Measurements from ENCODE around the gene RNF220. TPM values are rescaled to one million over a fixed set of nuclear protein-coding genes. Genes with fewer than 3 reads are reported as not detected.

The RNF220 gene
- total and polyA plus RNA-seq, 2 experiments from 2014 or later, result 77.2 to 117 TPM

GRCh38 chr1:44568128-44568900 lies 163.3 kb downstream of the RNF220 start:
- TF ChIP-seq, protein P1, sequence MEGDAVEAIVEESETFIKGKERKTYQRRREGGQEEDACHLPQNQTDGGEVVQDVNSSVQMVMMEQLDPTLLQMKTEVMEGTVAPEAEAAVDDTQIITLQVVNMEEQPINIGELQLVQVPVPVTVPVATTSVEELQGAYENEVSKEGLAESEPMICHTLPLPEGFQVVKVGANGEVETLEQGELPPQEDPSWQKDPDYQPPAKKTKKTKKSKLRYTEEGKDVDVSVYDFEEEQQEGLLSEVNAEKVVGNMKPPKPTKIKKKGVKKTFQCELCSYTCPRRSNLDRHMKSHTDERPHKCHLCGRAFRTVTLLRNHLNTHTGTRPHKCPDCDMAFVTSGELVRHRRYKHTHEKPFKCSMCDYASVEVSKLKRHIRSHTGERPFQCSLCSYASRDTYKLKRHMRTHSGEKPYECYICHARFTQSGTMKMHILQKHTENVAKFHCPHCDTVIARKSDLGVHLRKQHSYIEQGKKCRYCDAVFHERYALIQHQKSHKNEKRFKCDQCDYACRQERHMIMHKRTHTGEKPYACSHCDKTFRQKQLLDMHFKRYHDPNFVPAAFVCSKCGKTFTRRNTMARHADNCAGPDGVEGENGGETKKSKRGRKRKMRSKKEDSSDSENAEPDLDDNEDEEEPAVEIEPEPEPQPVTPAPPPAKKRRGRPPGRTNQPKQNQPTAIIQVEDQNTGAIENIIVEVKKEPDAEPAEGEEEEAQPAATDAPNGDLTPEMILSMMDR (IDR thresholded peaks at IDR 0.05; ENCODE audit: poor library complexity), result no peak
- no peak for TF ChIP-seq EZH2phosphoT487 (IDR thresholded peaks at IDR 0.05; ENCODE audit: low read depth, severe bottlenecking, unreplicated experiment)
- H3K4me3 ChIP-seq, result no peak overlapping the region
- H3K27ac ChIP-seq, result no peak overlapping the region
- H2AFZ ChIP-seq, result no peak overlapping the region
- H3K4me1 ChIP-seq (ENCODE audit: insufficient read depth), result peaks cover 4% of the 10 kb centered on the region
- H3K79me2 ChIP-seq, result no peaks in the 10 kb centered on the region
- no peaks in the 10 kb centered on the region for H3K9me2 ChIP-seq (replicated peaks; ENCODE audit: insufficient read depth)
- H4K20me1 ChIP-seq (ENCODE audit: insufficient read depth, poor library complexity, severe bottlenecking), result no peaks in the 10 kb centered on the region
- H3K9me3 ChIP-seq (ENCODE audit: low read depth), result no peaks in the 10 kb centered on the region
- WGBS (ENCODE audit: low lambda C conversion rate, missing lambda C conversion rate), result 74% methylated on average over 10 of the region's 10 CpGs
- H3K4me2 ChIP-seq, result no peak overlapping the region
- no peaks in the 10 kb centered on the region for H3K36me3 ChIP-seq (replicated peaks; ENCODE audit: insufficient read depth, low read depth)
- DNase-seq (ENCODE audit: low spot score), result no peak
- H3K27me3 ChIP-seq, result peaks cover 6% of the 10 kb centered on the region

- Histone ChIP-seq H4K20me1 (ENCODE audit: insufficient read depth, poor library complexity, severe bottlenecking) (no peaks in the 10 kb centered on the region), H3K79me2 (no peaks in the 10 kb centered on the region), H3K27me3 (no peaks in the 10 kb centered on the region), H3K4me3 (no peak overlapping the region), H3K36me3 (replicated peaks; ENCODE audit: insufficient read depth, low read depth) (no peaks in the 10 kb centered on the region), H3K9me3 (ENCODE audit: low read depth) (no peaks in the 10 kb centered on the region), H3K4me1 (ENCODE audit: insufficient read depth) (peaks cover 4% of the 10 kb centered on the region), H3K27ac (no peak overlapping the region), H3K4me2 (no peak overlapping the region), H3K9me2 (replicated peaks; ENCODE audit: insufficient read depth) (no peaks in the 10 kb centered on the region), H2AFZ (no peak overlapping the region)
- 85% methylated on average over 4 of the region's 4 CpGs for WGBS (ENCODE audit: low lambda C conversion rate, missing lambda C conversion rate)
- no peak for DNase-seq (ENCODE audit: low spot score)
- TF ChIP-seq, protein P1 (IDR thresholded peaks at IDR 0.05; ENCODE audit: poor library complexity), result no peak
- no peak for TF ChIP-seq EZH2 (IDR thresholded peaks at IDR 0.05; ENCODE audit: borderline replicate concordance)
- no peak for TF ChIP-seq EZH2phosphoT487 (IDR thresholded peaks at IDR 0.05; ENCODE audit: low read depth, severe bottlenecking, unreplicated experiment)
Measured at GRCh38 chr1:44569491-44569890, 164.4 kb downstream of the RNF220 start.

DNA sequence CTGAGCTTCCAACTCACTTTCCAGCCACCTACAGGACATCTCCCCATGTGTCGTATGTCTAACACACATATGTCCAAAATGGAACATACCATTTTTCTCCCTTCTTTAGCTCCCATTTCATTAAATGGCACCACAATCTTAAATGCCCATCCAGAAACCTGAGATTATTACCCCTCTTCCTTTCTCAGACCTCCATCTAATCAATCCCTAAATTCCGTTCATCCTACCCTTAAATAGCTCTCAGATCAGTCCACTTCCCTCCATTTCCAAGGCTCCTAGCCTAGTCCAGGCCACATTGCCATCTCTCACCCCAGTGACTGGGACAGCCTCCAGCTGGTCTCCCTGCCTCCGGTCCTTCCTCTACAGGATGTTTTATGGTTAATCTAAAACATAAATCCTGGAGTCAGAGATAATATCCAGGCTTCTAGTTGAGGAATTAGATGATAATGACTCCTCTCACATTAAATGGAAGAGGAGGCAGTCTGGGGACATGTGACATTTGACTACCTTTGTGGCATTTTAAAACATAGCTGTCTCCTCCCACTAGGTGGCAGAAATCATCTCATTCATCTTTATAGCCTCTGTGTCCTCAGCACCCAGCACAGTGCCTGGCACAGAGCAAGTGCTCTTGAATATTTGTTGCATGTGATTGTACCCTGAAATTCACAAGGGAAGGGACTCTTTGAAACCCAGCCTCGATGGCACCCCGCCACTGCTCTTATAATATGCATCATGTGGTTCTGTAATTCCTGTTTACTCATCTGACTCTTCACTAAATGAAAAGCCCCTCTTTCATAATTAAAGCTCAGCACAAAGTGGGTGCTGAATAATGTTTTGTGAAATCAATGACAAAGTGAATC lies 166.9 kb downstream of the RNF220 start:
- Histone ChIP-seq H3K27me3 (no peaks in the 10 kb centered on the region), H4K20me1 (ENCODE audit: insufficient read depth, poor library complexity, severe bottlenecking) (no peaks in the 10 kb centered on the region), H3K9me3 (ENCODE audit: low read depth) (no peaks in the 10 kb centered on the region), H3K4me2 (no peak overlapping the region), H3K4me1 (ENCODE audit: insufficient read depth) (peaks cover 4% of the 10 kb centered on the region), H3K79me2 (no peaks in the 10 kb centered on the region), H3K4me3 (no peak overlapping the region), H3K27ac (no peak overlapping the region), H3K36me3 (replicated peaks; ENCODE audit: insufficient read depth, low read depth) (no peaks in the 10 kb centered on the region), H2AFZ (no peak overlapping the region), H3K9me2 (replicated peaks; ENCODE audit: insufficient read depth) (no peaks in the 10 kb centered on the region)
- no peak for DNase-seq (ENCODE audit: low spot score)
- TF ChIP-seq EZH2 (IDR thresholded peaks at IDR 0.05; ENCODE audit: borderline replicate concordance), result no peak
- TF ChIP-seq, protein P1 (IDR thresholded peaks at IDR 0.05; ENCODE audit: poor library complexity), result peak; percentile 27
- TF ChIP-seq EZH2phosphoT487 (IDR thresholded peaks at IDR 0.05; ENCODE audit: low read depth, severe bottlenecking, unreplicated experiment), result no peak
- WGBS (ENCODE audit: low lambda C conversion rate, missing lambda C conversion rate), result 84% methylated on average over 5 of the region's 5 CpGs
